ENCODE data around the gene SLCO3A1.
"Not testable (repeated sequence)": the region's sequence is repeated elsewhere in the genome, so short reads cannot be mapped to it uniquely, and the experiment has no call there.

SLCO3A1 gene

GRCh38 chr15:92044203-92044909 is 190.8 kb downstream of the SLCO3A1 start:
- DNase-seq = no peak

GRCh38 chr15:92047900-92048299 is 194.4 kb downstream of the SLCO3A1 start:
- DNase-seq = no peak

- no peak for DNase-seq
Observed at GRCh38 chr15:92048739-92049138, 195.2 kb downstream of the SLCO3A1 start.

DNA sequence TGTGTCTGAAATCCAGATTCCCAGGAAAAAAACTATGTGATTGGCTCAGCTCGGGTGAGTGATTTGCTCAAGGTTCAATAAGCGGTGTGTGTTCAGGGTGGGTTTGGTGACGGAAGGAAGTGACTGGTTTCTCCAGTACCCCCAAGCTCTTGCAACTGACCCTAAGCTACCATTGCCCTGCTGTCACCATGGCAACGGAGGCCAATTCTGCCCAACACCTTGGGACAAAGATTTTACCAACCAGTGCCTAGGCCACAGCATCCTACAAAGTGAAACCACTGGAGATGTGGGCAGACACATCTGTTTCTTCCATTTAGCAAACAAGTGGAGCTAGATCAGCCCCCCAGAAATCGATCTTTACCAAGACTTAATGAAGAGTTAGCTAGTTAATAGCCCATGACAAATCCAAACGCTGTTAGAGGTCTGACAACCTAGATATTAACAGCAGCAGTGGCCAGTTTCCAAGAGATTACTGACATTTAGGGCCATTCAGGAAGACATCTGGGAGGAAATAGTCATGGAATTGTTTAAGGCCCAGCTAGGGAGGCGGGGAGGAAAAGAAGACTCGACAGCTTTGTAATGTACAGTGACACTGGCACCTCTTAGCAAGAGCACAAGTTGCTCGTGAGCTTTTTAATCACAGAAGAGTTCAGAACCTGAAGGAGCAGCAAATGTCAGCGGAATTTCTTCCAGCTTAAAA is 195.9 kb downstream of the SLCO3A1 start:
- DNase-seq = no peak

GRCh38 chr15:92050220-92050898 is 196.9 kb downstream of the SLCO3A1 start:
- no peak for DNase-seq

- no peak for DNase-seq
Observed at GRCh38 chr15:92051716-92052115, 198.2 kb downstream of the SLCO3A1 start.

- DNase-seq = no peak
Observed at GRCh38 chr15:92053753-92054316, 200.3 kb downstream of the SLCO3A1 start.

DNA sequence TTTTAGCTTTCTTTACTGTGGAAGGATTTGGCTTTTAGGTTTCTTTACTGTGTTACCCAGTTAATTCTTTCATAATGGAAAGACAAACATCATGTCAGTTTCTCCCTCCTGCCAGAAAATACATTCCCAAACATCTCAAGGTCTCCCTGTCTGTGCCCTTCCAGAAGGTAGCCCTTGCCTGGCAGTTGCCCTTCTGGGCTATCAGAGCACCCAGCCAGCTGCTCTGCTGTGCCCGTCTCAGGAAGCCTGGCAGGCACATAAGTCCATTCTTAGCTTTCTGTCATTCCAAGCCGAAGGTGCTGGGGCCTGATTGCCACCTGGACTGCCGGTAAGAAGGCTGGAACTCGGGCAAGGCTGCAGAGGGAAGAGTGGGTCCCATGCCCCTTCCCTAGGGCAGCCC is 203.4 kb downstream of the SLCO3A1 start:
- DNase-seq = no peak

DNA sequence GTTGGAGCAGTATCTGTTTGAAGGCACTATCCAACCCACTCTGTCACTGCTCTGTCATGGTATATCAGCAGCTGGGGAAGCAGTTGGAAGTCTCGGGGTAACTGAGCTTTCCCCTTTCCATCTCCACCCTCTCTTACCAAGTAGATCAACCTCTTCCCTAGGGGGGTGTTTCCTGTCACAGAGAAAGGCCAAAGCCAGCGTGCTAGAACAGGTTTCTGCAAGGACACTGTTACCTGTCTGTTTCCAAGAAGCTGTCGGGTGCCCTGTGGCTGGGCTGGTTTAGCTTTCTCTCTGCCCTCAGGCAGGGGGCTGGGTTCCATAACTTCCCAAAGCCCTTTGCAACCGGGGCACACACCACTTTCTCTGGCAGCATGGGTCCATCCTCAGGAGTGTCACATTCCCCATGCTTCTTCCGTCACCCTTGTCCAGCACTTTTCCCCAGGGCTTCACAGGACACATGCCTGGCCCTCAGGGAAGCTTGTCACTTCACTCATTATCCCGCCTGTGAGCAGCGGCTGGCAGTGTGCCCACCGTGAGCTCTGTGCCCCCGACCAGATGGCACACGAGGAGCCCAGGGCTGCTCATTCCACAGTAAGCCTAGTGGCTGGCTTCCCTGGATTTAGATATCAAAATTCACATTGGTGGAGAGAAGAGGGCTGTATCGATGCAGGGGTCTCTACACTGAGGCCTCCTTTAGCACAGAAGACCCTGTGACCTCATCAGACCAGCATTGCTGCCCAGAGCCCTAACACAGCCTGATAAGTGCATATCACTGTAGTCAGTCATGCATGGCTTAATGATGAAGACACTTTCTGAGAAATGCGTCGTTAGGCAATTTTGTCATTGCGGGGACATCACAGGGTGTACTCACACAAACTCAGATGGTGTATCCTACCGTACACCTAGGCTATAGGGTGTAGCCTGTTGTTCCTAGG is 205.8 kb downstream of the SLCO3A1 start:
- DNase-seq = no peak

- DNase-seq = not testable (repeated sequence)
Observed at GRCh38 chr15:92059971-92060311, 206.4 kb downstream of the SLCO3A1 start.

DNA sequence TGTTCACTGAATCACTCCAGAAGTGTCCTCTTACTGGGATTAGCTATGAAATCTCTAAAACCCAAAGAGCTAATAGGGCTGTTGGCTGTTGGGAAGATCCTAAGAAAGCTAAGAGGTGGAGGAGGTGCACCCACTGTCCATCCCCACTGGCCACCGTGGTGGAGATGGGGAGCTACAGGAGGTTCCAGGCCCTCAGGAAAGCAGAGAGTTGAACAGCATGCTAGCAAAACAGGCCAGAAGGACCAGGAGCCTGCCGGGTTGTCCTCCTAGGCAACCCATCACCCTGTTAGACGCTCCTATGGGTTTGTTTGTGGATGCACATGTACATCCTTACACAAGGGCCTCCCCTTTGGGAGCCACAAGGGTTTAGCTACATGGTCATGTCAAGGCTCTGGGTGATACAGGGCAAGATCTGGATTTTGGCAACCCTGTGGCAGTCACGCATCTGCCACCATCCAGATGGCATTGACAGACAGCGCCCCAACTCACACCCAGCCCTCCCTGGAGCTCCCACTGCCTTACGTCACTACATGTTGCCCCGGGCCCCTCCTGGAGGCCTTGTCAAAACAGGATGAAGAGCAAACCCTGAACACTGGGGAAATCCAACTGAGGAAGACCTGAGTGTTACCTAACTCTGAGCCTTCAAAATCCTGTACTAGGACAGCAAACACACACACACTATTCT is 208.1 kb downstream of the SLCO3A1 start:
- DNase-seq = no peak

- DNase-seq = no peak
Observed at GRCh38 chr15:92062505-92062904, 209.0 kb downstream of the SLCO3A1 start.

- DNase-seq = no peak
Observed at GRCh38 chr15:92068121-92068520, 214.6 kb downstream of the SLCO3A1 start.

DNA sequence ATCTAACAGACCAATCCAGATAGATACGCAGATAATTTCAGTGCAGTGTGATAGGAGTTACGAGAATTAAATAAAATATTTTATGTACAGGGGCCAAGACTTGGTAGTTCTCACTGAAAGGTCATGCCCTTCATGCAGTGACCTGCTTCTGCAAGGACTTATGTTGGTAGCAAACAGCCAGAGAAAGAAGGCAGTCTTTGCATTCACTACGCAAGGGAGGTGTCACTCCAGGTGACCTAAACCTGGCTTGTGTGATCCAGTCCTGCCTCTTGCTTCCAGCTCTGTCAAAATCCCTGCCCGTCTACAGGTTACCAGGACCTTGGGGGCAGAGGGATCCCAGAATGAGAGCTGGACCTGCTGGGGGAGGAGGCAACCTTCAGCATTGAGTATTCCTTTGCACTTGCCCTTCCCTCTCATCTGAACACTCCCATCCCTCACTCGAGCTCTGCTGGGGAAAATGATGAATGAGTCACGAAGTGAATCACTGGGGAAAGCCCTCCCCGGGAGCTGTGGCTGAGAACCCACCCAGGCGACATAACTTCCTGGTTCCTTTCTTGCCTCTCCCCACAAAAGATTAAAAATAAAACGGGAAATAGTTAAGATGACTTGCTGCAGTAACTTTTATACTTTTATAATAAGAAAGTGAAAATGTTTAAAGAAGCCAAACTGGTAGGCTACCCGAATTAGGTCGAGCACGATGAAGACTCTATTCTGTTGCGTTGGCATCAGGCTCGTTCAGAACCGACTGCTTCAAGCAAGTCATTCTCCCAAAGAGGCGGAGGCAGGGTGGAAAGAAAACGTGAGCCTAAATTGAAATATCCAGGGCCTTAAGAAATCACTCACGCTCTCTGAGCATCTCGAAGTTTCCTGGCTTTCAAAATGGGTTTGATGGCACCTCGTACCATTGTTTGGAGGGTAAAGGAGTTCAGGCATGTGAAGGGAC is 216.1 kb downstream of the SLCO3A1 start:
- peak; percentile 71 for DNase-seq

- DNase-seq = not testable (repeated sequence)
Observed at GRCh38 chr15:92070251-92070650, 216.7 kb downstream of the SLCO3A1 start.

- DNase-seq = no peak
Observed at GRCh38 chr15:92071045-92071634, 217.6 kb downstream of the SLCO3A1 start.

DNA sequence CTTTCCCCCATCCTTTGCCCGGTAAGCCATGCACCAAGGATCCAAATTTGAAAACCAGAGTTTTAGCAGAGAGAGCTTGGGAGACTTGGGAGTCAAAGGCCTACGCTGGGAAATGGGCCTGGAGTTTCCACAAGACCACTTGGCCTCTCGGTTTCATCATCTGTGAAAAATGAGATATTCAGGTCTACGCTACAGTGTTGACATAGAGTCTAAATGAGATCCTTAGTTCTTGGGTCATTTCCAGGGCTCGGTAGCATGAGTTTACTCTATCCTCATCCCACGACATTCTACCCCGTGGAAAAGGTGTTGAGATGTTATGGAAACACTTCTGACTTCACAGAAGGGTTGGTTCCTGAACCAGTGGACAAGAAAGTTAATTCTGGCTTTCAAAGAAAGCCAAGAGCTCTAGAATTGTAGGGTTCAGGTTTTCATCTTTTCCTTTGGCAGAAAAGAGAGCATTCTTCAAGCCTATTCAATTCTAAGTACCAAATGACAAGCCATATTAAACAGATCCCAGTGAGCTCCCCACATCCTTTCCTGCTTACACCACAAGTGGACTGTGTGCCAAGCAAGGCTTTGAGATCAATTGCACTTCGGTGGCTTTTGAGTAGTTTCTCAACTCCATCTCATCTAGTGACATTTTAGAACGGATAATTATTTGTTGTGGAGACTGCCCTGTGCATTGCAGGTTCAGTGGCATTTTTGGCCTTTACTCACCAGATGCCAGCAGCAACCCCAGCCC is 219.7 kb downstream of the SLCO3A1 start:
- no peak for DNase-seq

- DNase-seq = no peak
Observed at GRCh38 chr15:92074101-92074500, 220.6 kb downstream of the SLCO3A1 start.

DNA sequence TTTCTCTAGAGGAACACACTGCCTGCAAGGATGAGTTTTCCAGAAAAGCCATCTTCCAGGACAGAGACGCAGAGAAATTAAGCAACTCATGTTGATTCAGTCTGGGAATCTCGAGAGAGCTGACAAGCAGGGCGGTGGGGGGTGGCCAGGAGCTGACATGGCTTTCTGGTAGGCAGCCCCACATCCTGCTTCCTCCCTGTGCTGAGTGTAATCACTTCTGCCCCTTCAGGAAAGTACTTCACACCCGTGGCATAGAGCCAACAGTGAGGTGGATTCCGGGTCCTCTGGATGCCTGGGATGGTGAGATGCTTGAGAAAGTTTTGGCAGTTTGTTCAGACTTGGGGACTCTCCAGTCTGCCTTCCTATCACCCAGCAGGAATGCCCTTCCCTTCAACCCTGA is 221.1 kb downstream of the SLCO3A1 start:
- no peak for DNase-seq

- no peak for DNase-seq
Observed at GRCh38 chr15:92075764-92076163, 222.3 kb downstream of the SLCO3A1 start.

Measured in HCEC 1CT (cell line).